Measurements from ENCODE around the gene TMEM271.

GRCh38 chr4:609400-610050 is 33.4 kb upstream of the TMEM271 start:
- TF ChIP-seq CTCF (IDR thresholded peaks at IDR 0.05) (no peak), POLR2A (IDR thresholded peaks at IDR 0.05) (no peak)

Data from transverse colon (tissue), 3 donors.